GM19023 (cell line): ENCODE measurements around the gene DHRS1.

Experiments used
- ATAC-seq: cut with Tn5 transposase; IDR thresholded peaks from one replicate; pipeline ENCODE4 v1.9.1; 2021; ENCODE audit warnings: mild to moderate bottlenecking, moderate library complexity; ENCODE audit not compliant: unreplicated experiment

The DHRS1 gene

DNA sequence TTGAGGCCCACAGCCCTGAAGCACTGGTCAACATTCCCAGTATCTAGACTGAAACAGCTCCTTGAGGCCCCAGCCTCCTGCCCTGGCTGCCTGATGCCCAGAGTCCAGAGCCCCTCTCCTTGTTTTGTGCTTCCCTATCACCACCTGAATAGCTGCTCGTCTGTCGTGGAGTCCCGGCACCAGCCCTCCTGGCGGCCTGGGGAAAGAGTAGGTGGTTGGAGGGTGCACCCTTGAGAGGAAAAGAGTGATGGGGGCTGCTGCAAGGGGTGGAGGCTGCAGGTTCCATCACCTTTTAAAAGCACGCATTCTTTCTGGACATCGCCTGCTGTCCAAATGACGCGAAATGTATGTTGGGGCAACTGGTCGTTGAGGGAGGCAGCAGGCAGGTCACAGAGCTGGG lies 31.4 kb downstream of the DHRS1 start:
- ATAC-seq: no peak

GRCh38 chr14:24267516-24267915 lies 32.1 kb downstream of the DHRS1 start:
- ATAC-seq: no peak

DNA sequence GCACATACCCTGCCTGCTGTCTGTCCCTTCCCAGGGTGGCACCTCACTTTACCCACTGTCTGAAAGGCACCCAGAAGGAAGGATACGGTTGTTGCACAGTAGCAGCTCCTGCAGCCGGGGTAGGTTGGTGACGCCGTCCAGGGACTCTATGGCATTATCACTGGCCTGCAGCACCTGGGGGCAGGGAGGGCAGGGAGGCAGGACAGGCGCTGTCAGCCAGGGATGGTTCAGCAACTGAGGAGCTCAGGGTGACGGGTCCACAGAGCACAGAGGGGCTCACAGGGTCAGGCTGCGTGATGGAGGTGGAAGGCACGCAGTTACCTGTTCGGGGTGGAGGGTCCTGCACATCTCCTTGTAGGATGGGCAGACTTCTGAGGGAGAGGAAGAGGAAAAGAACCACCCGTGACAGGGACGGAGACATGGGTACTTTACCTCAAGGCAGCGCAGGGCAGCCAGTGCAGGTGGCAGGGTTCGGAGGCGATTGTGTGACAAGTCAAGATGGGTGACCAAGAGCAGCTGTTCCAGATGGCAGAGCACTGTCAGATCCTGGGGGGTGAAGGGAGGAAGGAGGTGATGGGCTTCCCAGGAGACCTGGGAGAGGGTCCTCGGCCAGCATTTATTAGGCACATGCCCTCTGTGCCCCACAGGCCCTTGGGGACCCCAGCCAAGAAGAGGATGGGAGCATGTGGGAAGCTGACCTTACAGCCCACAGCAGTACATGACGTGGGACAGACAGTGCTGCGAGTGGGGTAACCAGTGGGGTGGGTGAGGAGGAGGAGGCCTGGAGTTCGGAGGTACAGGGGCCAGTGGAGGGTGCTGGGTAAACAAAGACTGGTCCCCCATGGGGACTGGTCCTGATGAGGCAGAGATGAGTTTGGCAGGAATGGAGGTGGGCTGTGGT lies 33.0 kb downstream of the DHRS1 start:
- ATAC-seq: no peak

DNA sequence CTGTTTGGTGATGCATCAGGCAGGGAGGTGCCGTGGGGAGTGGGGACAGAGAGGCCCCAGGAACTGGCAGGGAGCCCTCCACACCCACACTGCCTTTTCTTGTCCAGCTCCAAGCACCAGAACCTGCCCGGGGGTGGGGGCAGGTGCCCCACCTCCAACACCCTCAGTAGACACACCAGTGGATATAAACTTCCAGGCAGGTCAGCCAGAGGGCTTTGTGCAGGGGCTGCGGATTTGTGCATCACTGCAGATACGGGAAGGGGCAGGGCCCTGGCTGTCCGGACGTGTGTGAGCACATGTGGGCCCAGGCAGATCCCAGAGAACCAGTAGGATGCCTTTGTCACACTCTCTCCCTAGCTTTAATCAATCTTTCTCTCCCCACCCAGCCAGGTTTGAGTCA lies 35.3 kb downstream of the DHRS1 start:
- ATAC-seq: no peak

- ATAC-seq: no peak
Observed at GRCh38 chr14:24263848-24264247, 35.7 kb downstream of the DHRS1 start.

DNA sequence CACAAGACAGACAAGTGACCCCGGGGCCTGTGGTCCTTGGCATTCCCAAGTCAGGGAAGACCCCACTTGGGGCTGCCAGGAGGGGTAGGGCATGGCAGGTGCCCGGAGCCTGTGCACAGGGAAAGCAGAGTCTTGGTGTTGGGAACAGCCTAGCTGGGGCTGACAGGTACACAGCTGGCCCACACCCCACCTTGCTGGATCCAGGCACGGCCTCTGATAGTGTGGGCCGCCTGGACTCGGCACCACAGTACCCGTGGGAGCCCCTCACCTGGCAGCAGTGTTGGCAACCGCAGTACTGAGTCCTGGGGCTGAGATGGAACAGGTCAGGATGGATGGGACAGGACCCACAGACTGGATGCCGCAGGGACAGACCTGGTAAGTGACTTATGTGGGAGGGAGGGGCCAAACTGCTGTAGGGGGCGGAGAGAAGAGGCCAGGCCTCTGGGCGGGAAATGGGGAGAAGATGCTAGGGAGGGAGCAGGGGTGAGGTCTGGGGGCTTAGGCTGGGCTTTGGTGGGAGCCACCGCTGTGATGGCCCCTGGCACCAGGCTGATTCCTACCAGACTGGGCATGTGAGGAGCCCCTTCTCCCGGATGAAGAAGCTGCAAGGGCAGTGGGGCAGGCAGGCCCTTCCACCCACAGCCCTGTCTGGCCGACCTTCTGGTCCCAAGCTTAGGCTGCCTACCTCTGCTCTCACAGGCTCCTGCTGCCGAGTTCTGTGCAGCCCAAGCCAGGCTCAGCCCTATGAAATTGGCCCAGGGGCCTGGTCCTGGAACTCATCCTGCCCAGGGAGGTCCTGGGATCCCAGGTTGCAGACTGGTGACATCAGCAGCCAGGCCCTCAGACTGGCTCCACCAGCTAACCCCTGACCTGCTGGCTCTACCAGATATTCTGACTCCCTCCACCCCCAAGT lies 36.5 kb downstream of the DHRS1 start, which contains the start of gene TGM1:
TSS of gene TGM1 (minus strand) at position 357 of the 913 bp plus-strand sequence. CDS start 825 bp downstream, outside the sequence.
- no peak for ATAC-seq

- ATAC-seq: no peak
Observed at GRCh38 chr14:24261969-24262327, 37.6 kb downstream of the DHRS1 start.

DNA sequence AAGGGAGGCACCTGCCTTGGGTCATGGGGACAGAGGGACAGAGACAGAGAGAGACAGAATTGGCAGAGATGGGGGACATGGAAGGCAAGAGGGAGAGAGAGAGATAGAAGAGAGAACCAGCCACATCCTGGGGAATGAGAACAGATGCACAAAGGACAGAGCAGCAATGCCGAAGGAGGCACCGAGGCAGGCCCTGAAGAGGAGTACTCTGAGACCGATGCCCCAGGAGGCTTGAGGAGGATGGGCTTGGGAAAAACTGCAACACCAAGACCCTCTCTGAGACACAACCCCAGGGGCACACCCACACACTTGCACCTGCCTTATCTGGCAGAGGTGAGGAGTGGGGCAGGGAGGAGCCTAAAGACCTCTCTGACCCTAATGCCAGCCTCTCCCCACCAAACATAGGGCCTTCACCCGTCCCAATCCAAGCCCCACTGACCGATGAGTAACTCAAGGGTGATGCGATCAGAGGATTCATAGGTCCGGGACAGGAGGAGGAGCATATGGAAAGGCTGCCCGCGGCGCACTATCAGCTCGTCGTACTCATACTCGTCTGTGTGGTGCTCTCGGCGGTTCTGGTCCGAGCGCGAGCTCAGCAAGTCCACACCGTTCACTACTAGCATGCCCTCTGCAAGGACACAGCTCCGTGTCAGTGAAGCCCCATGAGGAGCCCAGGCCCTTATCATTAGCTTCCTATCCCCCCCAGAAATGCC lies 38.2 kb downstream of the DHRS1 start:
- ATAC-seq: no peak

DNA sequence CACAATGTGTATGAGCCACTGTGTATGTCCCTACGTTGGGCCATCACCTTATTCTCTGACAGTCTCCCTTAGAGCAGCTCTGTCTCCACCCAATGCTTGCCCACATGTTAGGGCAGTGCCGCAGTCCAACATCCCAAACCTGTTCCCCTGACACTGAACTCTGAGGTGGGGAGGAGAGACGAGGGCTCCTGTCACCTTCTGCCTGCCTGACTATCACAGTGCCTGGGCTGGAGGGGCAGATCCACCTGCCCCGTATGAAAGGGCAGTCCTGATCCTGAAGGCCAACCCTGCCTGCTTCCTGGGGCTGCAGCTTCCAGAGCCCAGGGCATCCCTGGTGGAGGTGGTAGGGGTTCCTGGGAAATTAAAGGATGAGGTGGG lies 38.8 kb downstream of the DHRS1 start:
- no peak for ATAC-seq

- no peak for ATAC-seq
Observed at GRCh38 chr14:24260026-24260779, 39.4 kb downstream of the DHRS1 start.

DNA sequence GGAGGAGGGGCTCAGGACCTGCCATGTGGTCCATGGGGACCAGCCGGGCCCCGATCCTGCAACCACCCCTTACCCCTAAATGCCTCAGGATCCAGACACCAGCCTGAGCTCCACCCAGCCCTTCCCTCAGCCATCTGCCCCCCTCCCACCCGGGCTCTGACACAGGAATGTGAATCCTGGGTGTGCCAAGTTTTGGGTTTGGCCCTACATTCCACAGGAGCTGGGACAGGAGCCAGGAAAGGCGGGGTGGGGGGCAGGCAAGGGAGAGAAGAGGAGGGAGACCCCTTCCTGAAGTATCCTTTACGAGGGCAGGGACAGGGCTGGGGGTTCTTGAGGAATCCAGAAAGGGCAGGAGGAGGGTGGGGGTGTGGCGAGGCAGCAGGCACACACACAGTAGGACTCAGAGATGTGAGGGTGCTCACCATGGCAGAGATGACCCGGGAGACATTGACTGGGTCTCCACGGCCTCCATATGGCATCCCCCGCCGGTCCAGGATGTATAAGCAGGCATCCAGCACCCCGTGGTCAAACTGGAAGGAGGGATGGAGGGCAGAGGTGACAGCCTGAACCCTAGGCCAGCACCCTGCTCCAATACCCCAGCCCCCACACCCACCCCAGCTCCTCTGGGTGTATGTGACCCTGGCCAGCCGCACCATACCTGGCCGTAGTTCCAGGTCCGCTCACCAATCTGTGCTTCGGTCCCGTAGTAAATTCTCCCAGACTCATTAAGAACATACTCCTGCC lies 40.1 kb downstream of the DHRS1 start:
- ATAC-seq: no peak

GRCh38 chr14:24258548-24259265 lies 40.9 kb downstream of the DHRS1 start:
- no peak for ATAC-seq

- ATAC-seq: no peak
Observed at GRCh38 chr14:24258119-24258518, 41.5 kb downstream of the DHRS1 start.

DNA sequence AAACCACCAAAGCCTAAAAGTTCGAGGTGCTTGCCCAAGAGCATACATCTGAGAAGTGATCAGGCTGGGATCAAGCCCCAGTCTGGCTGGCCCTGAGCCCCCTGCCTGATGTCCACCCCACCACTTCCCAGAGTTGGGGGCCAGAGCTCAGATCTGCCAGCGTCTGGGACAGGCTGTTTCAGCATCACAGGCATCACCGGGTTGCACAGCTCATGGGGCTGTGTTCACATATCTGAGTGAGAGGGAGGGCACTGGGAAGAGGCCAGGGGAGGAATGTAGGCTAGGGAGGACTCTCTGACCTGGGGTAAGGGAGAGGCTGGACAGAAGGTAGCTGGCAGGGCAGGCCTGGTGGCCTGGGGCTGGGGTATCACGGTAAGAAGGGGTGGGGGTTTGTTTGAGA lies 42.6 kb downstream of the DHRS1 start:
- no peak for ATAC-seq

GRCh38 chr14:24255931-24256711 lies 43.5 kb downstream of the DHRS1 start:
- no peak for ATAC-seq

- no peak for ATAC-seq
Observed at GRCh38 chr14:24255438-24255837, 44.1 kb downstream of the DHRS1 start.

DNA sequence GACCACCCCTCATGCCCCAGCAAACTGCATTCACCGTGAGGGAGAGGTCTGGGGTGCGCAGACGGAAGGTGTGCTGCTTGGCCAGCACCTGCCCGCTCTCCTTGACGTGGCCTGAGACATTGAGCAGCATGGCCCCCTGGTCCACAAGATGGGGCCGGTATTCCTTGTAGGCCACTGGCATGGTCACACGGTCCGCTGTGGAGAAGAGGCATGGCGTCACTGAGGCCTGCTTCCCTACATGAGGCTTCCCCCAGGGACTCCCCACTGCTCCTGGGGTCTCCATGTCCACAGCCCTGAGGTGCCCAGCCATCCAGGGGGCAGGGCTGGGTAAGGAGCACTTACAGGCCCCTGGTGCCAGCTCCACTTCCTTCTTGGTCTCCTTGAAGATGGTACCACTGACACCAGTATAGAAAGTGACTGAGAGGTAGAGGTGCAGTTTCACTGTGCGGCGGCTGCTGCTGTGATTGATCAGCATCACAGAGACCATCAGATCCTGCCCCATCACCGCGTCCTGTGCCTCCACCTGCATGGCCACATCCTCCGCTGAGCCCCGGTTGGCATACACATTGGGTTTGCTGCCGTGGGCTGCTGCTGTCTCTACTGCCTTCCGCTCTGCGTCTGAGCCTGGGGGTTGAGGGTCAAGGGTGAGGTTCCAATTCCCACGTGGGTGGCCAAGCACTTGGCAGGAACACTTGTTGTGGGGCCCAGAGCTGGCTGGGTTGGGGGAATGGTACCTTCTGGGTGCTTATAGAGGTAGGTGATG lies 44.8 kb downstream of the DHRS1 start:
- no peak for ATAC-seq

DNA sequence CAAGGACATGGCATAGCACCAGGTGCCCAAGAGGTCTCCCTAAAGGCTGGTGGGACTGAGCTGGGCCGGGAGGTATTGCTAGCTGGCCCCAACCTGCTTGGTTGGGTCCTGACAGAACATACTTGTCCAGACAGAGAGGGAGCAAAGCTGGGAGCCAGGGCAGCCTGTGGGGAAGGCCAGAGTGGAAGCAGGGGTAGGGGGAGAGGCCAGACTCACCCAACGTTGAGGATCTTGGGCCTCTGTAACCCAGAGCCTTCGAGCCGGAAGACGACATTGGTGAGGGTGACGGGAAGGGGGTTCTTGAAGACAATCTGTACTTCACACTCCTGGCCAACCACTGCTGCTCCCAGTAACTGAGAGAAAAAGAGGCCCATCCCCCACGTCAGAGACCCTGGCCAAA lies 45.6 kb downstream of the DHRS1 start:
- ATAC-seq: no peak
